NCI-H2196 treated with DMSO at 0.1 percent for 48 hours (cell line): ENCODE measurements around the gene OR2B6.
"Not testable (repeated sequence)": the region's sequence is repeated elsewhere in the genome, so short reads cannot be mapped to it uniquely, and the experiment has no call there.

Source experiments
- DNase-seq: peaks from one replicate; lab custom pipeline; 2025; ENCODE audit not compliant: unreplicated experiment; lab: John Stamatoyannopoulos, UW

Gene OR2B6

DNA sequence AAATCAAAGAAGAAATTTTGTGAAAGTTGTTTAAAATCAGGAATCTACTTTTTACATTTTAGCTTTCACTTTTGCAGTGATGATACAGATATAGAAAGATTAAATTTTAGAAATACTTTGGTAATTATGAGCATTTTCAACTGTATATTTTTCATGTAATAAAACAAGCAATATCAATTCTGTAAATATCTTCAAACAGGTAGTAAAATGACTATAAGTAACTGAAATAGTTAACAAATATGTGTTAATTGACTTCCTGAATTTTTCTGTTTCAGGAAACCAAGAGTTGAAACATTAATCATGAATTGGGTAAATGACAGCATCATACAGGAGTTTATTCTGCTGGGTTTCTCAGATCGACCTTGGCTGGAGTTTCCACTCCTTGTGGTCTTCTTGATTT is at the start of gene OR2B6:
Gene OR2B6 (plus strand): TSS at position 301 of the 400 bp plus-strand sequence. CDS start 0 bp downstream, at position 301.
- no peak for DNase-seq

DNA sequence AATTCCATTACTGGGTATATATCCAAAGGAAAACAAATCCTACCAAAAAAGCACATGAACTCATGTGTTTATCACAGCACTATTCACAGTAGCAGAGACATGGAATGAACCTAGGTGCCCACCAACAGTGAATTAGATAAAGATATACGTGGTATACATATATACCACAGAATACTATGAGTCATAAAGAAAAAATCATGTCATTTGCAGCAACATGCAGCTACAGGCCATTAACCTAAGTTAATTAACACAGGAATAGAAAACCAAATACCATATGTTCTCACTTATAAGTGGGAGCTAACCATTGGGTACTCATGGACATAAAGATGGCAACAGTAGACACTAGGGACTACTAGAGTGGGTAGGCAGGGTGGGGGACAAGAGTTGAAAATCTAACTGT is 49.0 kb upstream of the OR2B6 start:
- DNase-seq: no peak

GRCh38 chr6:27911956-27912446 is 45.0 kb upstream of the OR2B6 start, which contains the start of gene OR2B2:
TSS of gene OR2B2 (minus strand) at chr6:27912396. CDS start at chr6:27912319, 77 bp downstream.
- no peak for DNase-seq

- no peak for DNase-seq
These were observed 34.1 kb upstream of the OR2B6 start for GRCh38 chr6:27922949-27923348.

GRCh38 chr6:27924179-27924578 is 32.9 kb upstream of the OR2B6 start:
- no peak for DNase-seq

DNA sequence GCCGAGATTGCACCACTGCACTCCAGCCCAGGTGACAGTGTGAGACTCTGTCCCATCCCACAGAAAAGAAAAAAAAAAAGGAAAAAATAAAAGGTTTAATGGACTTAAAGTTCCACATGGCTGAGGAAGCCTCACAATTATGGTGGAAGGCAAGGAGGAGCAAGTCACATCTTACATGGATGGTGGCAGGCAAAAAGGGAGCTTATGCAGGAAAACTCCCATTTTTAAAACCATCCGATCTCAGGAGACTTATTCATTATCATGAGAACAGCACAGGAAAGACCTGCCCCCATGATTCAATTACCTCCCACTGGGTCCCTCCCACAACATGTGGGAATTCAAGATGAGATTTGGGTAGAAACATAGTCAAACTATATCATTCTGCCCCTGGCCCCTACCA is 29.0 kb upstream of the OR2B6 start:
- DNase-seq: not testable (repeated sequence)

DNA sequence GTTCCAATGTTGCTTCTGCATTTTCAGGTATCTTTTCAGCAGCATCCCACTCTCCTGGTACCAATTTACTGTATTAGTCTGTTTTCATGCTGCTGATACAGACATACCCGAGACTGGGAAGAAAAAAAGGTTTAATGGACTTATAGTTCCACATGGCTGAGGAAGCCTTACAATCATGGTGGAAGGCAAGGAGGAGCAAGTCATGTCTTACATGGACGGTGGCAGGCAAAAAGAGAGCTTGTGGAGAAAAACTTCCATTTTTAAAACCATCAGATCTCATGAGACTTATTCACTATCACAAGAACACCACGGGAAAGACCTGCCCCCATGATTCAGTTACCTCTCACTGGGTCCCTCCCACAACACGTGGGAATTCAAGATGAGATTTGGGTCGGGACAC is 27.1 kb upstream of the OR2B6 start:
- DNase-seq: not testable (repeated sequence)

GRCh38 chr6:27931209-27931608 is 25.8 kb upstream of the OR2B6 start:
- DNase-seq: no peak

DNA sequence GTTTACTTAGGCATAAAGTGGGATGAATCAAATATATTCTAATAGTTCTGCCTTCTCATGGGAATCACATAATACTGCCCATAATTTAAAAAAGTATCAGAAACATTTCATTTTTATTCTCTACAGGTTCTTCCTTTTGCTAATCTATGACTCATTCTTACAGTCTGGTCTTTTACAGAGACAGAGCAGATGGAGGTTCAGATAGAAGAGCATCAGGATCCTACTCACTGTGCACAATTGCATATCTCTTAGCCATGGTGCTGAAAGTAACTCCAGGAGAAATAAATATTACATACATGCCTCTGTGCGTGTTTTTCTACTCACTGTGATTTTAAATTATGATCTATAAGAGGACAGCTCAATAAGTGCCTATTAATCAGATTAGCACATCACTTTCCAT is 16.3 kb upstream of the OR2B6 start:
- no peak for DNase-seq

DNA sequence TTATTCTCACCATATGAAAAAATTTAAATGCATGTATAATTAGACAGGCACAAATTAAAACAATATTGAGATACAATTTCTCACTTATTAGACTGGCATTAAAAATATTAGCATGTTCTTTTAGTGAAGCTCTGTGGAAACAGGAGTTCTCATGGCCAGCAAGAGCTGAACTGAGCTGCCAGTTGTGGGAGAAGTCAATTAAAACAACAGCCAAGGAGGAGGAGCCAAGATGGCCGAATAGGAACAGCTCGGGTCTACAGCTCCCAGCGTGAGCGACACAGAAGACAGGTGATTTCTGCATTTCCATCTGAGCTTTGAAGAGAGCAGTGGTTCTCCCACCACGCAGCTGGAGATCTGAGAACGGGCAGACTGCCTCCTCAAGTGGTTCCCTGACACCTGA is 14.0 kb upstream of the OR2B6 start:
- not testable (repeated sequence) for DNase-seq

DNA sequence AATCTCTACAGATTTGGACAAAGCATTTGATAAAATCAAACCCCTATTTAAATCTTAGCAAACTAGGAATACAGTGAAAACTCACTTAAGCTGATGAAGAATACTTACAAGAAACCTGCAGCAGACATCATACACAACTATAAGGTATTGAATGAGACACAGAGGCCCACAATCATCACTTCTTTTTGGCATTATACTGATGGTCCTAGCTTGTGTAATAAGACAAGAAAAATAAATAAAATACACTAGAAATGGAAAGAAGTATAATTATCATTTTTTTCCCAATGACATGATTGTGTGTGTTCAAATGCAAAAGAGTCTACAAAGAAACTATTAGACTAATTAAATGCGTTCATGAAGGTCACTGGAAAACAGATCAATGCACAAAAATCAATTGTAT is 8.8 kb upstream of the OR2B6 start:
- no peak for DNase-seq

DNA sequence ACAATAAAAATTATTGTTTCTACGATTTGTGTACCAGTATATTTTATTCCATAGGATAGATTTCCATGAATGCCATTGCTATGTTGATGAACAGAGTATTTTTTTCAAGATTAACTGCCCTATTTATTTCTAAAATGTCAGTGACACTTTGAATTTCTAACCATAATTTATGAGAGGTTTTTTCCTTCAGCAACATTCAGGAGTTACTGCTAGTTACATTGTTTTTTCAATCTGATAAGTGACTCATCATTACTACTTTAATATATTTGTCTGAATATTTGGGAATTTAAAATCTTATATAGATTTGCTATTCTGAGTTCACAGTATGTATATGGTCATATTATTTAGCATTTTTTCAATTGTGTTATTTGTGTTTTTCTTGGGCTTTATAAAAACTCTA is 6.0 kb upstream of the OR2B6 start:
- DNase-seq: no peak

DNA sequence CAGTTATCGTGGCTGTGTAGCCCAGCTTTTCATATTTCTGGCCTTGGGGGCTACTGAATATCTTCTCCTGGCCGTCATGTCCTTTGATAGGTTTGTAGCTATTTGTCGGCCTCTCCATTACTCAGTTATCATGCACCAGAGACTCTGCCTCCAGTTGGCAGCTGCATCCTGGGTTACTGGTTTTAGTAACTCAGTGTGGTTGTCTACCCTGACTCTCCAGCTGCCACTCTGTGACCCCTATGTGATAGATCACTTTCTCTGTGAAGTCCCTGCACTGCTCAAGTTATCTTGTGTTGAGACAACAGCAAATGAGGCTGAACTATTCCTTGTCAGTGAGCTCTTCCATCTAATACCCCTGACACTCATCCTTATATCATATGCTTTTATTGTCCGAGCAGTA is 475 bp downstream of the OR2B6 start:
- DNase-seq: no peak

- DNase-seq: no peak
These were observed 5.5 kb downstream of the OR2B6 start for GRCh38 chr6:27962506-27962905.

DNA sequence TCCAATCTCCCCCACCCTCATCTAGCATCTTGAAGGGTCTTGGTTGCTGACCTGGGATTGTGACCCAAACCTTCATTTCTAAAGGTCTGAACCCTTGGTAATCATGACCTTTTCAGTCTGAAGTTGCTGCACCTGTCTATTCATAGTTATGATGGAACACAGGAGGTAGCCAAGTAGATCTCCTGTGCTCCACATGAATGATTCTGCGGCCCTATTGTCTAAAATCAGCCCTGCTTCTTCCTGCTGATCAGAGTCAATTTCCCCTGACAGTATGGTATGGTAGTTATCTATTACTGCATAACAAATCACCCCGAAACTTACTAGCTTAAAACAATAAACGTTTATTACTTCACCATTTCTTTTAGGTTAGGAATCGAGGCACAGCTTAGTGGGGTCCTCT is 9.0 kb downstream of the OR2B6 start:
- DNase-seq: no peak

GRCh38 chr6:27966816-27967426 is 9.9 kb downstream of the OR2B6 start:
- DNase-seq: no peak

DNA sequence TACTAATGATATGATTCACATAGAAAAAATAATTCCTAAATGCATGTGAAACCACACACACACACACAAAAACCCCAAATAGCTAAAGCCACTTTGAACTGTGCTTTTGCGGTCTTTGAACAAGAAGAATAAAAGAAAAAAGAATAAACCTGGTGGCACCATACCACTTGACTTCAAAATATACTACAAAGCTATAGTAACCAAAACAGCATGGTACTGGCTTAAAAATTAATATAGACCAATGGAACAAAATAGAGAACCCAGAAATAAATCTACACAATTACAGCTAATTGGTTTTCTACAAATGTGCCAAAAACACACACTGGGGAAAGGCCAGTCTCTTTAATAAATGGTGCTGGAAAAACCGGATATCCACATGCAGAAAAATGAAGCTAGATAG is 13.4 kb downstream of the OR2B6 start:
- DNase-seq: no peak

- no peak for DNase-seq
These were observed 15.7 kb downstream of the OR2B6 start for GRCh38 chr6:27972750-27973149.

- DNase-seq: no peak
These were observed 20.3 kb downstream of the OR2B6 start for GRCh38 chr6:27977387-27977786.

GRCh38 chr6:27978705-27979104 is 21.7 kb downstream of the OR2B6 start:
- no peak for DNase-seq

- DNase-seq: no peak
These were observed 23.1 kb downstream of the OR2B6 start for GRCh38 chr6:27980111-27980510.

GRCh38 chr6:27986928-27987725 is 30.1 kb downstream of the OR2B6 start:
- no peak for DNase-seq
